Measurements from ENCODE around the gene FZD1. TPM values are rescaled to one million over a fixed set of nuclear protein-coding genes. Genes with fewer than 3 reads are reported as not detected.
A peak's percentile ranks its signal among the peaks of the same experiment; 100 is the strongest.

FZD1 gene
- total RNA-seq, 1 experiment from 2014 or later, result 0.61 TPM

GRCh38 chr7:91263384-91264045 is 718 bp upstream of the FZD1 start:
- Histone ChIP-seq H3K18ac (ENCODE audit: insufficient read length, low read depth, low read length) (no peak overlapping the region), H2BK20ac (ENCODE audit: low read depth, low read length, poor library complexity, severe bottlenecking) (no peak overlapping the region), H2BK120ac (ENCODE audit: low read depth, low read length, poor library complexity, severe bottlenecking) (no peak overlapping the region), H3K27me3 (ENCODE audit: insufficient read depth, low read length) (peaks cover 63% of the 10 kb centered on the region), H3K79me2 (ENCODE audit: insufficient read depth, low read length) (no peaks in the 10 kb centered on the region), H4K8ac (replicated peaks; ENCODE audit: insufficient read length, low read depth, low read length) (no peak overlapping the region), H4K91ac (ENCODE audit: insufficient read length, low read depth, low read length) (no peak overlapping the region), H3K14ac (ENCODE audit: insufficient read depth, low read length) (no peak overlapping the region), H3K9ac (ENCODE audit: extremely low read depth, insufficient read length, low read length) (peak overlapping the region; percentile 28), H3K27ac (ENCODE audit: insufficient read length, low read depth, low read length) (no peak overlapping the region), H3K4me1 (ENCODE audit: insufficient read depth, low read length) (no peaks in the 10 kb centered on the region), H4K5ac (ENCODE audit: insufficient read length, low read depth, low read length) (no peak overlapping the region), H2AK5ac (ENCODE audit: insufficient read length, low read length) (no peak overlapping the region), H3K4ac (ENCODE audit: low read depth, low read length) (no peak overlapping the region), H3K56ac (ENCODE audit: insufficient read length, low read depth, low read length) (no peak overlapping the region), H3K4me2 (ENCODE audit: insufficient read depth, insufficient read length, low read length) (peak overlapping the region; percentile 95), H2BK5ac (ENCODE audit: insufficient read length, low read length) (no peak overlapping the region), H2AFZ (ENCODE audit: low read length) (peak overlapping the region; percentile 88), H3T11ph (ENCODE audit: low read length) (no peak overlapping the region), H3K79me1 (ENCODE audit: insufficient read depth, low read depth, low read length, poor library complexity, severe bottlenecking) (no peaks in the 10 kb centered on the region), H2BK15ac (ENCODE audit: low read depth, low read length) (no peak overlapping the region), H3K23ac (ENCODE audit: insufficient read length, low read depth, low read length) (no peak overlapping the region), H2BK12ac (ENCODE audit: insufficient read length, low read depth, low read length) (no peak overlapping the region), H3K23me2 (ENCODE audit: insufficient read length, low read depth, low read length, poor library complexity, severe bottlenecking) (peaks cover 26% of the 10 kb centered on the region), H4K20me1 (ENCODE audit: control insufficient read depth, insufficient read depth, insufficient read length) (peaks cover 2% of the 10 kb centered on the region), H3K9me3 (ENCODE audit: control insufficient read depth, low read depth, low read length) (no peaks in the 10 kb centered on the region)
- Mint-ChIP-seq H3K4me3 (peak overlapping the region; percentile 71 to 88), H3K9me3 (no peaks in the 10 kb centered on the region), H3K4me1 (peaks cover 27 to 37% of the 10 kb centered on the region in 2 experiments), H3K27me3 (ENCODE audit: low read depth) (peaks cover 87% of the 10 kb centered on the region), H3K27ac (no peak overlapping the region), H3K36me3 (ENCODE audit: insufficient read depth in 1 of 3, low read depth in 3 of 3) (no peaks in the 10 kb centered on the region)
- TF ChIP-seq CTCF (conservative IDR thresholded peaks at IDR 0.05), result no peak
- no CpG with 5 or more reads among the region's 32 CpGs for WGBS (ENCODE audit: extremely low coverage, insufficient read length, low lambda C conversion rate)
- DNase-seq, result peak; percentile 38
